ENCODE measurements around the gene AFAP1L1. TPM values are rescaled to one million over a fixed set of nuclear protein-coding genes. Genes with fewer than 3 reads are reported as not detected.

Gene AFAP1L1
- total and polyA plus RNA-seq, 2 of the 13 experiments (the other 11 are each of a cell fraction or from before 2014, with no cell fraction given), result 0.38 to 1.0 TPM

DNA sequence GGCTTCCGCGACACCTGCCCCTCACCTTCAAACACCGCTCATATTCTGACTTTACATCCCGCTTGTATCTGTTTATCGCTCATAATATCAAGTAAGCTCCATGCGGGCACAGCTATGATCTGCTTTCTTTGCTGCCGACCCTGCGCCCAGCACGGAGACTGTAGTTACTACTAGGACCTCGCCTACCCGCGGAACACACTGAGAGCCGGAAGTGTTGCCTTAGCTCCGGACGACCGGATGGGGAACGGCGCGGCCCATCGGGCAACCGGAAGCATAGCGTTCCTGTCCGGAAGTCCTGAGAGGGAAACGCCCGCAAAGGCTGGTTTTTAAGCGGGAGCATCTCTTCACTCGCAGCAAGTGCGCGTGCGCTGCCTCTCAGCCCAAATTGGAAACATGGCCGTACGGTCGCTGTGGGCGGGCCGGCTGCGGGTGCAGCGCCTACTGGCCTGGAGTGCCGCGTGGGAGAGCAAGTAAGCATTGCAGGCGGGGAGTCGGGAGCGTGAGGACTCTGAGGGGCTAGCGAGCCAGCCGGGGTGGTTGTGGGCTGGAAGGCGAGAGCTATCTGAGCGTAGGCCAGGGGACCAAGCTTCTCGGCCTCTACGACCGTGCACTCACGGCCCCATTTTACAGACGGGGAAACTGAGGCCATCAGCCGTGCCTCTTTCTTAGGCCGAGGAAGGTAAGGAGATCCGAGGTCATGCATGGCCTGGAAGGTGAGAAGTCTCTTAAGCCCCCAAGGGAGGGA, 73.7 kb downstream of the AFAP1L1 start, which contains the start of gene GRPEL2 (continued):
- TF ChIP-seq ZC3H13 (CRISPR knock-in tag; IDR thresholded peaks at IDR 0.05) (peak; percentile 50; the same call in 1 of the 2 replicates), PRMT3 (CRISPR knock-in tag; IDR thresholded peaks at IDR 0.05; ENCODE audit: borderline replicate concordance, low read depth) (no peak), CREB1 (IDR thresholded peaks at IDR 0.05) (no peak), CREB1 (CRISPR knock-in tag; IDR thresholded peaks at IDR 0.05) (peak; percentile 74), PCBP1 (IDR thresholded peaks at IDR 0.05; ENCODE audit: borderline replicate concordance, low read depth, low read length) (peak; percentile 61; the same call in 1 of the 2 replicates), ZNF207 (IDR thresholded peaks at IDR 0.05; ENCODE audit: borderline replicate concordance) (no peak), ZNF234 (CRISPR knock-in tag; conservative IDR thresholded peaks at IDR 0.05) (no peak), ZNF124 (CRISPR knock-in tag; IDR thresholded peaks at IDR 0.05) (peak; percentile 60; the same call in 1 of the 2 replicates), ZNF780A (CRISPR knock-in tag; IDR thresholded peaks at IDR 0.05) (no peak; the same call in 1 of the 2 replicates), ZSCAN31 (CRISPR knock-in tag; IDR thresholded peaks at IDR 0.05; ENCODE audit: low read depth) (peak; percentile 55), KDM2A (CRISPR knock-in tag; IDR thresholded peaks at IDR 0.05; ENCODE audit: borderline replicate concordance, low read depth) (peak; percentile 91)
- TF ChIP-seq, protein P1, sequence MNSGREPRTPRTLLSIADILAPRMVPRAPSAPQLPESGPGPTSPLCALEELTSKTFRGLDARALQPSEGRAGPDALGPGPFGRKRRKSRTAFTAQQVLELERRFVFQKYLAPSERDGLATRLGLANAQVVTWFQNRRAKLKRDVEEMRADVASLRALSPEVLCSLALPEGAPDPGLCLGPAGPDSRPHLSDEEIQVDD (CRISPR knock-in tag; IDR thresholded peaks at IDR 0.05; ENCODE audit: borderline replicate concordance), result no peak; the same call in 1 of the 2 replicates
- TF ChIP-seq, protein P2, sequence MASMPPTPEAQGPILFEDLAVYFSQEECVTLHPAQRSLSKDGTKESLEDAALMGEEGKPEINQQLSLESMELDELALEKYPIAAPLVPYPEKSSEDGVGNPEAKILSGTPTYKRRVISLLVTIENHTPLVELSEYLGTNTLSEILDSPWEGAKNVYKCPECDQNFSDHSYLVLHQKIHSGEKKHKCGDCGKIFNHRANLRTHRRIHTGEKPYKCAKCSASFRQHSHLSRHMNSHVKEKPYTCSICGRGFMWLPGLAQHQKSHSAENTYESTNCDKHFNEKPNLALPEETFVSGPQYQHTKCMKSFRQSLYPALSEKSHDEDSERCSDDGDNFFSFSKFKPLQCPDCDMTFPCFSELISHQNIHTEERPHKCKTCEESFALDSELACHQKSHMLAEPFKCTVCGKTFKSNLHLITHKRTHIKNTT (CRISPR knock-in tag; IDR thresholded peaks at IDR 0.05), result no peak
- TF ChIP-seq, protein P3, sequence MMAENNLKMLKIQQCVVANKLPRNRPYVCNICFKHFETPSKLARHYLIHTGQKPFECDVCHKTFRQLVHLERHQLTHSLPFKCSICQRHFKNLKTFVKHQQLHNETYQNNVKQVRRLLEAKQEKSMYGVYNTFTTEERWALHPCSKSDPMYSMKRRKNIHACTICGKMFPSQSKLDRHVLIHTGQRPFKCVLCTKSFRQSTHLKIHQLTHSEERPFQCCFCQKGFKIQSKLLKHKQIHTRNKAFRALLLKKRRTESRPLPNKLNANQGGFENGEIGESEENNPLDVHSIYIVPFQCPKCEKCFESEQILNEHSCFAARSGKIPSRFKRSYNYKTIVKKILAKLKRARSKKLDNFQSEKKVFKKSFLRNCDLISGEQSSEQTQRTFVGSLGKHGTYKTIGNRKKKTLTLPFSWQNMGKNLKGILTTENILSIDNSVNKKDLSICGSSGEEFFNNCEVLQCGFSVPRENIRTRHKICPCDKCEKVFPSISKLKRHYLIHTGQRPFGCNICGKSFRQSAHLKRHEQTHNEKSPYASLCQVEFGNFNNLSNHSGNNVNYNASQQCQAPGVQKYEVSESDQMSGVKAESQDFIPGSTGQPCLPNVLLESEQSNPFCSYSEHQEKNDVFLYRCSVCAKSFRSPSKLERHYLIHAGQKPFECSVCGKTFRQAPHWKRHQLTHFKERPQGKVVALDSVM (CRISPR knock-in tag; IDR thresholded peaks at IDR 0.05), result peak; percentile 34
- TF ChIP-seq, protein P4, sequence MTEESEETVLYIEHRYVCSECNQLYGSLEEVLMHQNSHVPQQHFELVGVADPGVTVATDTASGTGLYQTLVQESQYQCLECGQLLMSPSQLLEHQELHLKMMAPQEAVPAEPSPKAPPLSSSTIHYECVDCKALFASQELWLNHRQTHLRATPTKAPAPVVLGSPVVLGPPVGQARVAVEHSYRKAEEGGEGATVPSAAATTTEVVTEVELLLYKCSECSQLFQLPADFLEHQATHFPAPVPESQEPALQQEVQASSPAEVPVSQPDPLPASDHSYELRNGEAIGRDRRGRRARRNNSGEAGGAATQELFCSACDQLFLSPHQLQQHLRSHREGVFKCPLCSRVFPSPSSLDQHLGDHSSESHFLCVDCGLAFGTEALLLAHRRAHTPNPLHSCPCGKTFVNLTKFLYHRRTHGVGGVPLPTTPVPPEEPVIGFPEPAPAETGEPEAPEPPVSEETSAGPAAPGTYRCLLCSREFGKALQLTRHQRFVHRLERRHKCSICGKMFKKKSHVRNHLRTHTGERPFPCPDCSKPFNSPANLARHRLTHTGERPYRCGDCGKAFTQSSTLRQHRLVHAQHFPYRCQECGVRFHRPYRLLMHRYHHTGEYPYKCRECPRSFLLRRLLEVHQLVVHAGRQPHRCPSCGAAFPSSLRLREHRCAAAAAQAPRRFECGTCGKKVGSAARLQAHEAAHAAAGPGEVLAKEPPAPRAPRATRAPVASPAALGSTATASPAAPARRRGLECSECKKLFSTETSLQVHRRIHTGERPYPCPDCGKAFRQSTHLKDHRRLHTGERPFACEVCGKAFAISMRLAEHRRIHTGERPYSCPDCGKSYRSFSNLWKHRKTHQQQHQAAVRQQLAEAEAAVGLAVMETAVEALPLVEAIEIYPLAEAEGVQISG (CRISPR knock-in tag; IDR thresholded peaks at IDR 0.05), result peak; percentile 95
- TF ChIP-seq, protein P5, sequence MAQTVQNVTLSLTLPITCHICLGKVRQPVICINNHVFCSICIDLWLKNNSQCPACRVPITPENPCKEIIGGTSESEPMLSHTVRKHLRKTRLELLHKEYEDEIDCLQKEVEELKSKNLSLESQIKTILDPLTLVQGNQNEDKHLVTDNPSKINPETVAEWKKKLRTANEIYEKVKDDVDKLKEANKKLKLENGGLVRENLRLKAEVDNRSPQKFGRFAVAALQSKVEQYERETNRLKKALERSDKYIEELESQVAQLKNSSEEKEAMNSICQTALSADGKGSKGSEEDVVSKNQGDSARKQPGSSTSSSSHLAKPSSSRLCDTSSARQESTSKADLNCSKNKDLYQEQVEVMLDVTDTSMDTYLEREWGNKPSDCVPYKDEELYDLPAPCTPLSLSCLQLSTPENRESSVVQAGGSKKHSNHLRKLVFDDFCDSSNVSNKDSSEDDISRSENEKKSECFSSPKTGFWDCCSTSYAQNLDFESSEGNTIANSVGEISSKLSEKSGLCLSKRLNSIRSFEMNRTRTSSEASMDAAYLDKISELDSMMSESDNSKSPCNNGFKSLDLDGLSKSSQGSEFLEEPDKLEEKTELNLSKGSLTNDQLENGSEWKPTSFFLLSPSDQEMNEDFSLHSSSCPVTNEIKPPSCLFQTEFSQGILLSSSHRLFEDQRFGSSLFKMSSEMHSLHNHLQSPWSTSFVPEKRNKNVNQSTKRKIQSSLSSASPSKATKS (CRISPR knock-in tag; IDR thresholded peaks at IDR 0.05), result no peak

All from HepG2 (cell line).